ENCODE data around the gene RHD.
"Not testable (repeated sequence)": the region's sequence is repeated elsewhere in the genome, so short reads cannot be mapped to it uniquely, and the experiment has no call there.

DNA sequence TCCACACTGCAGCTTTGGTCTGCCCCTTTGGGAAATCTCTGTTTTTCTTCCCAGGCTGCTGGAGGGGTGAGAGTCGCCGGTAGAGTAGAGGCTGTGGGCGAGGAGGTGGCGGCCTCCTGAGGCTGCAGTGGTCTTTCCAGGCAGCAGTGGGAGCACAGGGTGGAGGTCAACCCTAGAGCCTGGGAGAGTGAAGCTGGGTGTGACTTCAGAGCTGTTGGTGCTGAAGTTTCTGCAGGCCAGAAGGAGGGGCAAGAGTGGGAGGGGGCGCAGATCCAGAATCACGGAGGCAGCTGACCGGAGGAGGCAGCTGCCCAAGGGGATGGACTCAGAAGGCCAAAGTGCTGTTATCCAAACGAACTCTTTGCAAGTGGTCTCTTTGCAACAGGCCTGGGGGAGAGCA, 6.5 kb downstream of the RHD start:
- TF ChIP-seq, protein P1, sequence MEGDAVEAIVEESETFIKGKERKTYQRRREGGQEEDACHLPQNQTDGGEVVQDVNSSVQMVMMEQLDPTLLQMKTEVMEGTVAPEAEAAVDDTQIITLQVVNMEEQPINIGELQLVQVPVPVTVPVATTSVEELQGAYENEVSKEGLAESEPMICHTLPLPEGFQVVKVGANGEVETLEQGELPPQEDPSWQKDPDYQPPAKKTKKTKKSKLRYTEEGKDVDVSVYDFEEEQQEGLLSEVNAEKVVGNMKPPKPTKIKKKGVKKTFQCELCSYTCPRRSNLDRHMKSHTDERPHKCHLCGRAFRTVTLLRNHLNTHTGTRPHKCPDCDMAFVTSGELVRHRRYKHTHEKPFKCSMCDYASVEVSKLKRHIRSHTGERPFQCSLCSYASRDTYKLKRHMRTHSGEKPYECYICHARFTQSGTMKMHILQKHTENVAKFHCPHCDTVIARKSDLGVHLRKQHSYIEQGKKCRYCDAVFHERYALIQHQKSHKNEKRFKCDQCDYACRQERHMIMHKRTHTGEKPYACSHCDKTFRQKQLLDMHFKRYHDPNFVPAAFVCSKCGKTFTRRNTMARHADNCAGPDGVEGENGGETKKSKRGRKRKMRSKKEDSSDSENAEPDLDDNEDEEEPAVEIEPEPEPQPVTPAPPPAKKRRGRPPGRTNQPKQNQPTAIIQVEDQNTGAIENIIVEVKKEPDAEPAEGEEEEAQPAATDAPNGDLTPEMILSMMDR (conservative IDR thresholded peaks at IDR 0.05; ENCODE audit: low read length), result not testable (repeated sequence)
- TF ChIP-seq EZH2phosphoT487 (IDR thresholded peaks at IDR 0.05; ENCODE audit: borderline replicate concordance, low read depth, low read length), result not testable (repeated sequence)
